ENCODE data around the gene CELA3B. TPM values are rescaled to one million over a fixed set of nuclear protein-coding genes. Genes with fewer than 3 reads are reported as not detected.
A peak's percentile ranks its signal among the peaks of the same experiment; 100 is the strongest.

Gene CELA3B
- total RNA-seq, 2 donors from 2014 or later: not detected

DNA sequence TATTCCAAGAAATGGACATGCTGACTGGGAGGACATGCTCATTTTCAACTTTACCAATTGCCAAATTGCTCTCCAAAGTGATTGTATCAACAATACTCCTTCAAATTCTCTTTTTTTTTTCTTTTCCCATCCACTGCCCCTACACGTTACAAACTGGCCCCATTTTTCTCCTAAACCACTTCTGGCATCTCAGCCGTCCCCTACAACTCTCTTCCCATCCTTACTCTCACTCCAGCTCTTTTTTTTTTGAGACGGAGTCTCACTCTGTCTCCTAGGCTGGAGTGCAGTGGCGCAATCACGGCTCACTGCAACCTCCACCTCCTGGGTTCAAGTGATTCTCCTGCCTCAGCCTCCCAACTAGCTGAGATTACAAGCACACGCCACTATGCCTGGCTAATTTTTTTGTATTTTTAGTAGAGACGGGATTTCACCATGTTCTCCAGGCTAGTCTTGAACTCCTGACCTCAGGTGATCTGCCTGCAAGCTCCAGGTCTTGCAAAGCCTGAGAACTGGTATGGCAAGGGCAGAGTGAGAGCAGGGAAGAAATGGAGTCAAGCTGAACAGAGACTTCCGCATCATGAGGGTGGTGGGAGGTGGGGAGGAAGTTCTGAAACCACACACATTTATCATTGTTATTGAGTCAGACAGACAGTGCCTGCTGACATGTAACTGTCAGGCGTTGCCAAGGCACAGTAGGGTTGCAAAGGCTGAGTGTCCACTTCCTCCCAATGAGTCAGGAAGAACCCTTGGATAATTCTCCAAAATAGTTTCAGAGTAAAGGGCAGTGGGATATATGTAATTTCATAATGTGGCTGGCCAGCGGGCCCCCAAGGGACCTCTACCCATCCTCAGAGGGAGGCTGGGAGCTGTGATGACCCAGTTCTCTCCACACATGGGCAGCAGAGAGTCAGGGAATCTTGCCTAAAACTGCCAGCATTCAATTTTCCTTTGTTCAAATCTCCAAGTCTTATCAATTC, 42.0 kb downstream of the CELA3B start:
- no peak for TF ChIP-seq CTCF (IDR thresholded peaks at IDR 0.05)
- Histone ChIP-seq H3K27ac (peak overlapping the region in 1 of 2 donors; percentile 16), H3K27me3 (no peaks in the 10 kb centered on the region), H3K36me3 (no peaks in the 10 kb centered on the region), H3K4me3 (no peak overlapping the region), H3K4me1 (no peaks in the 10 kb centered on the region), H3K9me3 (no peaks in the 10 kb centered on the region)
- DNase-seq (ENCODE audit: low spot score): peak; percentile 66

GRCh38 chr1:22021061-22021460, 44.2 kb downstream of the CELA3B start:
- H3K27me3 ChIP-seq: no peaks in the 10 kb centered on the region
- H3K27ac ChIP-seq: no peak overlapping the region
- DNase-seq (ENCODE audit: low spot score): no peak
- no peak overlapping the region for H3K4me3 ChIP-seq
- no peaks in the 10 kb centered on the region for H3K36me3 ChIP-seq
- no peaks in the 10 kb centered on the region for H3K9me3 ChIP-seq
- H3K4me1 ChIP-seq: peaks cover 0 to 9% of the 10 kb centered on the region in 2 donors
- TF ChIP-seq CTCF (IDR thresholded peaks at IDR 0.05): no peak

DNA sequence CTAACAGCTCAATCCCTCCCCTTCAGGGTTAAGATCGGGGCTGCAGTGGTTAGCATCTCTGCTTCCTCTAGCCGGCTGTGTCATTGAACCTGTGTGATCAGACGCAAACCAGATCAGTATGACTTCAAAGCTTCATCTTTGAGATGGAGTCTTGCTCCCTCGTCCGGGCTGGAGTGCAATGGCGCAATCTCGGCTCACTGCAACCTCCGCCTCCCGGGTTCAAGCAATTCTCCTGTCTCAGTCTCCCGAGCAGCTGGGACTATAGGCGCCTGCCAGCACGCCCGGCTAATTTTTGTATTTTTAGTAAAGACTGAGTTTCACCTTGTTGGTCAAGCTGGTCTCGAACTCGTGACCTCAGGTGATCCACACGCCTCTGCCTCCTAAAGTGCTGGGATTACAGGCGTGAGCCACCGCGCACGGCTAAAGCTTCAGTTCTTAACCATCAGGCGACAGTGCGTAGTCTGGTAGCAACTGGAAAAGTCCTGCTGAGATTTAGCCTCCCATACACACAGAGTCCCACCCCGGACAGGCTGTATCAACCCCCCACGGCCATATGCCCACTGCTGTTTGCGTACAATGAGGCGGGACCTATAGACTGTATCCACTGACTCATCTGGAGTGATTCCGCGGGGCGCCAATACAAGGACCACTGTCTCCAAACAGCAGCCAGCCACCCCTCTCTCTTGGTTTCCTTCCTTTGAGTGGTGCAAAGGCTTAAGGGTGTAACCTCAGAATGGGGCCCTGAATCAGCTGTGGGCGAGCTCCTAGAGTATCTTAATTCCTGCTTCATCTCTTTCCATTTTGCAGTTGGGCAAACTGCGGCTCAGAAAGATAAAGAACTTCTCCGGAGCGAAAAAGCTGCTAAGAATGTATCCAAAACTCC, 47.9 kb downstream of the CELA3B start:
- Histone ChIP-seq H3K4me3 (peak overlapping the region; percentile 83 to 98), H3K9me3 (no peaks in the 10 kb centered on the region), H3K4me1 (peaks cover 0 to 15% of the 10 kb centered on the region in 2 donors), H3K36me3 (no peaks in the 10 kb centered on the region), H3K27me3 (no peaks in the 10 kb centered on the region), H3K27ac (peak overlapping the region; percentile 96 to 99)
- peak in 1 of 2 donors; percentile 24 for TF ChIP-seq CTCF (IDR thresholded peaks at IDR 0.05)
- DNase-seq (ENCODE audit: low spot score): peak; percentile 81

DNA sequence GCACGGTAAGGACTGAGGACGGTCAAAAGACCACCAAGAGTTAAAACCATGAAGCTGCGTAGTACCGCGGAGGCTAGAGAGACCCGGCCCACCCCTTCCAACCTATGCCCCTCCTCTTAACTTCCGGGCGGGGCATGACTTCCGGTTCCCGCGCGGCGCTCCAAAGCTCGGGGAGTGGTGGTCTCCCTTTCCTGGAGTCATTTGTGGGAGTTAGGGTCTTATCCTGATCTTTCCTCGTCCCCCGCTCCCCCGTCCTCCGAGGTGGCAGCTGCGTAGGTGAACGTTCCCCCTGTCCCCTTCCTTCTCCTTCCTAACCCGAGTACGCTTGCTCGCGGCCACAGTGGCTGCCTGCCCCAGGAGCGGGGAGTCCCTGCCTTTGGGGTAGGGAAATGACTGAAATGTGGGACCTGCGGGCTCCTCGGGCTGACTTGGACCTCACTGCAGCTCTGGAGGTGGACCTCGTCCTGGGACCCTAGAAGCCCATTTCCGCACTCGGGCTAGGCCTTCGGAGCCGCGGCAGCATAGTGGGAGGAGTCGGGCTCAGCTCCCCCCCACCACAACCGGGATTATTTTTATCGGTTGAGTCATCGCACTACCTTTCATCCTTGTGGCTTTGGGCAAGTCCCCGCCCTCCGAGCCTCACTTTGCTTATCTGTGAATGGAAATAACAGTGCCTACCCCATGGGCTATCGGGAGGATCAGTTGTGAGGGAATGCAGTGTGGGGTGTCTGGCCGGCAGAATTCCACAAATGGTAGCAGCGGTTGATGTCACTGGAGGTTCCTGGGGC, 48.7 kb downstream of the CELA3B start:
- H3K27ac ChIP-seq: peak overlapping the region; percentile 96 to 99
- peak; percentile 86 for DNase-seq (ENCODE audit: low spot score)
- H3K4me3 ChIP-seq: peak overlapping the region; percentile 83 to 98
- peaks cover 2% of the 10 kb centered on the region for H3K36me3 ChIP-seq
- H3K27me3 ChIP-seq: no peaks in the 10 kb centered on the region
- TF ChIP-seq CTCF (IDR thresholded peaks at IDR 0.05): no peak
- peaks cover 0 to 15% of the 10 kb centered on the region in 2 donors for H3K4me1 ChIP-seq
- no peaks in the 10 kb centered on the region for H3K9me3 ChIP-seq

- no peak overlapping the region for H3K4me3 ChIP-seq
- H3K27ac ChIP-seq: no peak overlapping the region
- no peaks in the 10 kb centered on the region for H3K9me3 ChIP-seq
- DNase-seq (ENCODE audit: low spot score): no peak
- H3K36me3 ChIP-seq: peaks cover 3% of the 10 kb centered on the region
- H3K4me1 ChIP-seq: peaks cover 0 to 20% of the 10 kb centered on the region in 2 donors
- no peaks in the 10 kb centered on the region for H3K27me3 ChIP-seq
- TF ChIP-seq CTCF (IDR thresholded peaks at IDR 0.05): no peak
These were observed 50.1 kb downstream of the CELA3B start for GRCh38 chr1:22026924-22027289.

Data from right atrium auricular region (tissue), 2 donors.